ENCODE results near the gene CRISP3.
"Not testable (repeated sequence)": the region's sequence is repeated elsewhere in the genome, so short reads cannot be mapped to it uniquely, and the experiment has no call there.

CRISP3 gene

GRCh38 chr6:49744259-49744658, at the start of gene CRISP3:
CRISP3 (minus strand) TSS chr6:49744388; CDS start chr6:49744367, 21 bp downstream.
- DNase-seq: no peak

GRCh38 chr6:49790341-49790740, 46.2 kb upstream of the CRISP3 start:
- DNase-seq: no peak

- DNase-seq: no peak
These were observed 43.0 kb upstream of the CRISP3 start, which contains the start of gene PGK2 for GRCh38 chr6:49787176-49787575. PGK2 (minus strand) TSS chr6:49787285; CDS start chr6:49787187, 98 bp downstream.

- DNase-seq: no peak
These were observed 40.1 kb upstream of the CRISP3 start for GRCh38 chr6:49784272-49784671.

- DNase-seq: no peak
These were observed 38.5 kb upstream of the CRISP3 start for GRCh38 chr6:49782725-49783124.

- DNase-seq: no peak
These were observed 38.1 kb upstream of the CRISP3 start for GRCh38 chr6:49782293-49782692.

GRCh38 chr6:49776444-49776843, 32.3 kb upstream of the CRISP3 start:
- DNase-seq: no peak

GRCh38 chr6:49775043-49775442, 30.9 kb upstream of the CRISP3 start:
- DNase-seq: no peak

GRCh38 chr6:49772285-49772684, 28.1 kb upstream of the CRISP3 start:
- DNase-seq: no peak

- no peak for DNase-seq
These were observed 22.6 kb upstream of the CRISP3 start for GRCh38 chr6:49766762-49767161.

GRCh38 chr6:49764571-49765236, 20.5 kb upstream of the CRISP3 start:
- DNase-seq: no peak

GRCh38 chr6:49743429-49743828, 759 bp downstream of the CRISP3 start:
- no peak for DNase-seq

- no peak for DNase-seq
These were observed 4.8 kb downstream of the CRISP3 start for GRCh38 chr6:49739423-49739822.

GRCh38 chr6:49736017-49736508, 8.1 kb downstream of the CRISP3 start:
- DNase-seq: no peak

- no peak for DNase-seq
These were observed 10.5 kb downstream of the CRISP3 start for GRCh38 chr6:49733680-49734079.

- DNase-seq: no peak
These were observed 11.4 kb downstream of the CRISP3 start for GRCh38 chr6:49732781-49733180.

- DNase-seq: no peak
These were observed 13.9 kb downstream of the CRISP3 start for GRCh38 chr6:49730251-49730650.

- not testable (repeated sequence) for DNase-seq
These were observed 20.3 kb downstream of the CRISP3 start for GRCh38 chr6:49723917-49724316.

- DNase-seq: no peak
These were observed 22.9 kb downstream of the CRISP3 start for GRCh38 chr6:49721297-49721696.

GRCh38 chr6:49720372-49720771, 23.8 kb downstream of the CRISP3 start:
- no peak for DNase-seq

- DNase-seq: no peak
These were observed 30.8 kb downstream of the CRISP3 start, which contains the start of gene CRISP2 for GRCh38 chr6:49713346-49713745. CRISP2 (minus strand) TSS chr6:49713543; CDS start chr6:49709196, 4,347 bp downstream.

- DNase-seq: no peak
These were observed 45.7 kb downstream of the CRISP3 start for GRCh38 chr6:49698478-49698877.

- no peak for DNase-seq
These were observed 50.7 kb downstream of the CRISP3 start for GRCh38 chr6:49693512-49693911.

GRCh38 chr6:49692534-49692933, 51.7 kb downstream of the CRISP3 start:
- DNase-seq: no peak
